GM19395 (cell line): Measurements from ENCODE around the gene APLP2.
"Not testable (repeated sequence)": the region's sequence is repeated elsewhere in the genome, so short reads cannot be mapped to it uniquely, and the experiment has no call there.

ENCODE experiments used
- ATAC-seq: cut with Tn5 transposase; IDR thresholded peaks from one replicate; pipeline ENCODE4 v1.9.1; 2021; ENCODE audit warnings: mild to moderate bottlenecking, moderate library complexity; ENCODE audit not compliant: unreplicated experiment

APLP2 gene

DNA sequence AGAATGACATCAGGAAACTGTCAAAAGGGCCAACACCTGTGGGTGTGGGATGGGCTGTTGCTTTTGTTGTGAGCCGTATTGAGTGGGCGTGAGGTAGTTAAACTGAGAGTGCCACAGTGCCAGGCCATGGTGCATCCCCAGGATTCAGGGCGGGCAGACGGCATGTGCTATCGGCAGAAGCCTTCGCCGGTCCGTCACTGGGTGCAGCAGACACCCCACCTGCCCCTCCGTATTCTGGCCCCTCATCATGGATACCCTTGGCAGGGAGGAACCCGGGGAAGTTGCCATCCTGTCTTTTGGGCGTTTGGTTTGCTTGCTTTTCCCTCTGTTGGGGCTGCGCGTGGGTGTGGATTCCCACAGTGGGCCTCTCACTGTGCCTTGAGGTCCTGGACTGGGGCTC, 117.4 kb downstream of the APLP2 start:
- ATAC-seq, result no peak

DNA sequence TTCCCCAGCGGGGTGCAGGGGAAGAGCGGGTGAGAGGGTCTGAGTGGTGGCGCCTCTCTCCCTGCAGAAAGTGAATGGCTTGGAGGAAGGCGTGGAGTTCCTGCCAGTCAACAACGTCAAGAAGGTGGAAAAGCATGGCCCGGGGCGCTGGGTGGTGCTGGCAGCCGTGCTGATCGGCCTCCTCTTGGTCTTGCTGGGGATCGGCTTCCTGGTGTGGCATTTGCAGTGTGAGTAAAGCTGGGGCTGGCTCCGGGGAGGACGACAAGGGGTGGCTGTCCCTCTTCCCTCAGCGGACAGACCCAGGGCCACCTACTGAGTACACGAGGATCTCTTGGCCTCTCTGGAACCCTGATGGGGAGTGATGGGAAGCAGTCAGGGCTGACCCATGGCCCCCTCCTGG, 118.4 kb downstream of the APLP2 start:
- ATAC-seq, result no peak

DNA sequence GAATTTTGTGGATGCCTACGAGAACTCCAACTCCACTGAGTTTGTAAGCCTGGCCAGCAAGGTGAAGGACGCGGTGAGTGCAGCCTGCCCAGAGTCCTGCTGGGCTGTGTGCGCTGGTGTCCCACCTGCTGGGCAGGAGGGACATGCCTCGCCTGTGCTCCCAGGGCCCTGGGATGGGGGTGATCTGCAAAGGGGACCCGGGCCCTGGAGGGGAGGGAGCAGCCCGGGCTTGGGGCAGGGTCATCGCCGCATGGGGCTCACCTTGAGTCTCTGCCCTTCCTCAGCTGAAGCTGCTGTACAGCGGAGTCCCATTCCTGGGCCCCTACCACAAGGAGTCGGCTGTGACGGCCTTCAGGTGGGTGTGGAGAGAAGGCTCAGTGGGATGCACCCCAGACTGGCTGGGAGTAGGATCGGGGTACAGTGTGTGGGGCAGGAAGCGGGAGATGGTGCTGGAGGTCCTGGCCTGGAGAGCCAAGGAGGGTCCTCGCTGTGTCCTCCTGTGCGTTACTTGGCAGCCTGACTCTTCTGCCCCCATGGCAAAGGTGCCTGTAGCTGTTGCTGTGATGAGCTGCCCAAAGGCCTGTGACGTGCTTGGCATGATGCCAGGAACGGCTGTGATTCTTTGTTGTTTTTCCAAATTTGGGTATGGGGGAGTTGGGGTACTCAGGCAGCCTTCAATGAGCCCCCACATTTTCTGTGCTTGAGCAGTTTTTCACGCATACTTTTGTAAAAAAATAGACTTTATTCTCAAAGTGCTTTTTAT, 119.1 kb downstream of the APLP2 start:
- no peak for ATAC-seq

DNA sequence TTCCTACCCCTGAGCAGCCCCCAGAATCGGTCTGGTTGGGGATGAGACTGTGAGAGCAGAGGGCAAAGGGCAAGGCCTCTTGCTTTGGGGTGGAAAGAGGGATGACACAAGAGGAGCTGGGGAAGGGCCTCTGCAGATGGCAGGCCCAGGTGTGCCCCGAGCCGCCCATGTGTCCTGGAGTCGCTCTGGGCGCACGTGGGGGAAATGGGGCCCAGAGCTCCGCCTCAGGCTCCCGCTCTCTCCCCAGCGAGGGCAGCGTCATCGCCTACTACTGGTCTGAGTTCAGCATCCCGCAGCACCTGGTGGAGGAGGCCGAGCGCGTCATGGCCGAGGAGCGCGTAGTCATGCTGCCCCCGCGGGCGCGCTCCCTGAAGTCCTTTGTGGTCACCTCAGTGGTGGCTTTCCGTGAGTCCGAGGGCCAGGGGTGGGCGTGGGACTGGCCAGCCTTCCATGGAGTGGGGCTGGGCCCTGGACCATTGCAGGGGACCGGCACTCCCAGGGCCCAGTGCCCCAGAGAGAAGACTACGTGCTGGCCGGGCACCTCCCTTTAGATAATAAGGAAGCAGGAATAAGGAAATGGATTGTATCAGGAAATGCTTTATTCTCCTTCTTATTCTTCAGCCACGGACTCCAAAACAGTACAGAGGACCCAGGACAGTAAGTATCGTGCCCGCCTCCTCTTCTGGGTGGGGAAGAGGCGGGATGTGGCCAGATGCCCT, 120.0 kb downstream of the APLP2 start:
- ATAC-seq, result no peak

DNA sequence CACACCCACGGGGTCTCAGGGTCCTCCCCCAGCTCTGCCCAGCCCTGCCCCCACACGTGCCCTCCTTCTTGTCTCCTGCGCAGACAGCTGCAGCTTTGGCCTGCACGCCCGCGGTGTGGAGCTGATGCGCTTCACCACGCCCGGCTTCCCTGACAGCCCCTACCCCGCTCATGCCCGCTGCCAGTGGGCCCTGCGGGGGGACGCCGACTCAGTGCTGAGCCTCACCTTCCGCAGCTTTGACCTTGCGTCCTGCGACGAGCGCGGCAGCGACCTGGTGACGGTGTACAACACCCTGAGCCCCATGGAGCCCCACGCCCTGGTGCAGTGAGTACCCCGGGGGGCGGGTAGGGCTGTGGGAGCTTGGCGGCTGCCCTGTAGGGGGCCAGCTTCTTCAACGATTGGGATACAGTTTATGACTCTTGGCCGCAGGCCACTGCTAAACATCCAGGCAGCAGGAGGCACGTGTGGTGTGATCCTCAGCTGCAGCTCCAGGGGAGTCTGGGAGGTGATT, 120.7 kb downstream of the APLP2 start:
- no peak for ATAC-seq

DNA sequence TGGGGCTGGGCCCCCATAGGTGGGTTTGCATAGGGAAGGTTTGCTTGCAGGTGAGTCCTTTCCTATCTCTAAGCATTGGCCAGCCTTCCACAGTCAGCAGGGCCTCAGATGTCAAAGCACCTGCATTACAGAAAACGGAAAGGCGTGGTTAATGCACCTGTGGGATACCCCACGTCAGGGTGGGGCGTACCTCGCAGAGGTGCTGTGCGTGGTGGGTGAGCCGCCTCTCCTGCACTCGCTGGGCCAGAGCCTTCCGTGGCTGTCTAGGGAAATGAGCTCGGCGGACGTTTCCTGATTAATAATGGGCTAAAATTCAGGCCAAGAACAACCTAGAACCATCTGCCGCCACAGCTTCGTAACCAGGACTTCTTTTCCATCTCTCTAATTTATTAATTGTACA, 122.2 kb downstream of the APLP2 start:
- ATAC-seq, result no peak

DNA sequence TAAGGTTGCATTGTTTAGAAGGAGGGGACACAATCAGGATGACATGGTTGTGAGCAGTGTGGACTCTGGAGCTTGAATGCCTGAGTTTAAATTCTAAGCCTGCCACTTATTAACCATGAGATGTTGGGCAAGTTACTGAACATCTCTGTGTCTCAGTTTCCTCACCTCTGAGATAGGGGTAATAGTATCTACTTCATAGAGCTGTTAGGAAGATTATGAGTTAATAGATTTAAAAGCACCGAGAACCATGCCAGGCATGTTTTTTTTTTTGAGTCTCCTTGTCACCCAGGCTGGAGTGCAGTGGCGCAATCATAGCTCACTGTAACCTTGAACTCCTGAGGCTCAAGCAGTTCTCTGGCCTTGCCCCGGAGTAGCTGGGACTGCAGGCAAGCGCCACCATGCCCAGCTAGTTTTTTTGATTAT, 123.2 kb downstream of the APLP2 start:
- ATAC-seq, result no peak

DNA sequence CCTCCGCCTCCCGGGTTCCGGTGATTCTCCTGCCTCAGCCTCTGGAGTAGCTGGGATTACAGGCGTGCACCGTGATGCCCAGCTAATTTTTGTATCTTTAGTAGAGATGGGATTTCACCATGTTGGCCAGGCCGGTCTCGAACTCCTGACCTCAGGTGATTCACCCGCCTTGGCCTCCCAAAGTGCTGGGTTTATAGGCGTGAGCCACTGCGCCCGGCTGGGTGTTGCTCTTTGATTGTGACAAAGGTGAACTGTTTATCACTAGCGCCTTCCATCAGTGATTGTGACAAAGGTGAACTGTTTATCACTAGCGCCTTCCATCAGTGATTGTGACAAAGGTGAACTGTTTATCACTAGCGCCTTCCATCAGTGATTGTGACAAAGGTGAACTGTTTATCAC, 123.9 kb downstream of the APLP2 start:
- ATAC-seq, result not testable (repeated sequence)
